Type B pancreatic cell (in vitro differentiated cells): ENCODE data around the gene TMIE. TPM values are rescaled to one million over a fixed set of nuclear protein-coding genes. Genes with fewer than 3 reads are reported as not detected.

Source experiments
- DNase-seq: peaks from one replicate; pipeline ENCODE4 v3.0.0; 2021; ENCODE audit warnings: mixed read lengths; ENCODE audit not compliant: unreplicated experiment; ENCODE audit errors: extremely low spot score
- H3K27ac Mint-ChIP-seq: 2 replicates; pipeline ENCODE4 v1.8.0; 2021; ENCODE audit warnings: mild to moderate bottlenecking, mixed read lengths
- H3K27me3 Mint-ChIP-seq: 2 replicates; pipeline ENCODE4 v1.8.0; 2021; ENCODE audit warnings: mixed read lengths
- H3K36me3 Mint-ChIP-seq: 2 replicates; pipeline ENCODE4 v1.8.0; 2021; ENCODE audit warnings: mixed read lengths
- H3K4me1 Mint-ChIP-seq: one replicate; pipeline ENCODE4 v1.8.0; 2021; ENCODE audit warnings: mixed read lengths; ENCODE audit not compliant: unreplicated experiment
- H3K4me3 Mint-ChIP-seq: 2 replicates; pipeline ENCODE4 v1.8.0; 2021; ENCODE audit warnings: mild to moderate bottlenecking, mixed read lengths
- H3K9me3 Mint-ChIP-seq: 2 replicates; pipeline ENCODE4 v1.8.0; 2021; ENCODE audit warnings: mixed read lengths
- total RNA-seq: library from RNA; stranded (reverse); gene quantifications from 2 replicates; pipeline ENCODE4 v1.2.1, GENCODE V29; 2021; ENCODE audit warnings: low replicate concordance
- TF ChIP-seq, protein P1 (sequence below): fragments of 200-600 bp; sonication (generic); conservative IDR thresholded peaks from 2 replicates; pipeline ENCODE4 v1.5.0; 2021; ENCODE audit warnings: antibody characterized with exemption, mild to moderate bottlenecking

Gene TMIE
- total RNA-seq, 1 donor from 2014 or later = 0.48 TPM

DNA sequence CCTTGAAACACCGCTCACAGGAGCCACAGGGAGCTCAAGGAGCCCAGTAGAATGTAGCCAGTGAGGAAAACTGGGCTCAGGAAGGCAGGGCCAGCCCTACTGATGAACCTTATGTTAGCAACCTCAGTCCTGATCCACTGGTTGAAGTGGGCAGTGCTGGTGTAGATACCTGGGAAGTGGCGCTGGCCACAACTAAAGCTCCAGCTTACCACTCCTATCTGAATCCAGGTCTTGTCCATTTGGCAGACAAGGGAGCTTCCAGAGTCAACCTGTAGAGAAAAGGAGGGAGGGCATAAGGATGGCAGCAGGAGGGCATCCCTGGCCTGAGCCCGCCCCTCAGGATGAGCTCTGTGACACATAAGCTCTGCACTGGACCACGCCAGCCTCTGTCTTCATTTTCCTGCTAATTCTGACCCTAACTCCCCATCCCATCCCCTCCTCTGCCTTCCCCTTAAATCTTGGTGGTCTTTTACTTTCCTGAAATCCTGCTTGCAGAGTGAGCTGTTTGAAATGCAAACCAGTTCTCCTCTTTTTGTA, 18.6 kb downstream of the TMIE start:
- Mint-ChIP-seq H3K27ac (no peak overlapping the region), H3K9me3 (peaks cover 5% of the 10 kb centered on the region), H3K4me1 (no peaks in the 10 kb centered on the region), H3K27me3 (peaks cover 7% of the 10 kb centered on the region), H3K36me3 (no peaks in the 10 kb centered on the region), H3K4me3 (no peak overlapping the region)
- DNase-seq = peak; percentile 42
- TF ChIP-seq, protein P1, sequence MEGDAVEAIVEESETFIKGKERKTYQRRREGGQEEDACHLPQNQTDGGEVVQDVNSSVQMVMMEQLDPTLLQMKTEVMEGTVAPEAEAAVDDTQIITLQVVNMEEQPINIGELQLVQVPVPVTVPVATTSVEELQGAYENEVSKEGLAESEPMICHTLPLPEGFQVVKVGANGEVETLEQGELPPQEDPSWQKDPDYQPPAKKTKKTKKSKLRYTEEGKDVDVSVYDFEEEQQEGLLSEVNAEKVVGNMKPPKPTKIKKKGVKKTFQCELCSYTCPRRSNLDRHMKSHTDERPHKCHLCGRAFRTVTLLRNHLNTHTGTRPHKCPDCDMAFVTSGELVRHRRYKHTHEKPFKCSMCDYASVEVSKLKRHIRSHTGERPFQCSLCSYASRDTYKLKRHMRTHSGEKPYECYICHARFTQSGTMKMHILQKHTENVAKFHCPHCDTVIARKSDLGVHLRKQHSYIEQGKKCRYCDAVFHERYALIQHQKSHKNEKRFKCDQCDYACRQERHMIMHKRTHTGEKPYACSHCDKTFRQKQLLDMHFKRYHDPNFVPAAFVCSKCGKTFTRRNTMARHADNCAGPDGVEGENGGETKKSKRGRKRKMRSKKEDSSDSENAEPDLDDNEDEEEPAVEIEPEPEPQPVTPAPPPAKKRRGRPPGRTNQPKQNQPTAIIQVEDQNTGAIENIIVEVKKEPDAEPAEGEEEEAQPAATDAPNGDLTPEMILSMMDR = no peak

DNA sequence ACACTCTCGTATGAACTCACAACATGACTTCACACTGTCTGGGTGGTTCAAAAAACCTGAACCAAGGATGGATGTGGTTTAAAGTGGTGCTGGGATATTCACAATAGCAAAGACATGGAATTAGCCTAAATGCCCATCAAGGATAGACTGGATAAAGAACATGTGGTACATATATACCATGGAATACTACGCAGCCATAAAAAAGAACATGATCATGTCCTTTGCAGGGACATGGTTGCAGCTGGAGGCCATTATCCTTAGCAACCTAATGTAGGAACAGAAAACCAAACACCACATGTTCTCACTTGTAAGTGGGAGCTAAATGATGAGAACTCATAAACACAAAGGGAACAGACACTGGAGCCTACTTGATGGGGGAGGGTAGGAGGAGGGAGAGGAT, 19.8 kb downstream of the TMIE start:
- Mint-ChIP-seq H3K27me3 (peaks cover 4% of the 10 kb centered on the region), H3K27ac (no peak overlapping the region), H3K4me3 (no peak overlapping the region), H3K9me3 (peaks cover 5% of the 10 kb centered on the region), H3K4me1 (peaks cover 5% of the 10 kb centered on the region), H3K36me3 (no peaks in the 10 kb centered on the region)
- no peak for DNase-seq
- TF ChIP-seq, protein P1 = no peak

DNA sequence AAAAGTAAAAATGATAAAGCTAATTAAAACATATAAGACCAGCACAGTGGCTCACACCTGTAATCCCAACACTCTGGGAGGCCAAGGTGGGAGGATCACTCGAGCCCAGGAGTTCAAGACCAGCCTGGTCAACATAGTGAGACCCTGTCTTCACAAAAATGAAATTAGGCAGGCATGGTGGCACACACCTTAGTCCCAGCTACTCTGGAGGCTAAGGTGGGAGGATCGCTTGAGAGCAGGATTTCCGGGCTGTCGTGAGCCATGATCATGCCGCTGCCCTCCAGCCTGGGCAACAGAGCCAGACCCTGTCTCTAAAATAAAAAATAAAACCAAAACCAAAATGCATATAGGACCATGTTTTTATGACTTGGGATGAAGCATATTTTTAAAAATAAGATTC, 21.3 kb downstream of the TMIE start:
- DNase-seq = no peak
- Mint-ChIP-seq H3K4me1 (peaks cover 11% of the 10 kb centered on the region), H3K4me3 (no peak overlapping the region), H3K36me3 (no peaks in the 10 kb centered on the region), H3K27me3 (peaks cover 3% of the 10 kb centered on the region), H3K27ac (no peak overlapping the region), H3K9me3 (peaks cover 5% of the 10 kb centered on the region)
- TF ChIP-seq, protein P1 = no peak

DNA sequence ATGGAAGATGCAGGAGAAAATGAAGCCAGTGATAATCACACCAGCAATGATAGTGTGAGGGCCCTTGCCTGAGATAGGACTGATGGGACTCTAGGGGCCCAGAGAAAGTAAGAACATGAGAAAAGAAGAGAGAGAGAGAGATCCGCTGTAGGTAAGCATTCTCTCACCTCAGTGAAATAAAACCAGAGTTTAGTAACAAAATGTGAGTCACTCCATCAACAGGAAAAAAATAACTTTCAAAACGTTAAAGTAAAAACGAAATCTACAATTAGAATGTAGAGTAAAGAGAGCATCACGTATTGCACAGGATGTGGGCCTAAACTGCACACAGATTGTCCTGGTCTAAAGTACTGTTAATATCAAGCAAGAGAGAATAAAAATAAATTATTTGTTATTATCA, 23.2 kb downstream of the TMIE start:
- no peak for DNase-seq
- peaks cover 5% of the 10 kb centered on the region for H3K9me3 Mint-ChIP-seq
- no peak overlapping the region for H3K4me3 Mint-ChIP-seq
- no peak overlapping the region for H3K27ac Mint-ChIP-seq
- H3K27me3 Mint-ChIP-seq = no peaks in the 10 kb centered on the region
- H3K36me3 Mint-ChIP-seq = no peaks in the 10 kb centered on the region
- H3K4me1 Mint-ChIP-seq = peaks cover 11% of the 10 kb centered on the region
- TF ChIP-seq, protein P1 = no peak

DNA sequence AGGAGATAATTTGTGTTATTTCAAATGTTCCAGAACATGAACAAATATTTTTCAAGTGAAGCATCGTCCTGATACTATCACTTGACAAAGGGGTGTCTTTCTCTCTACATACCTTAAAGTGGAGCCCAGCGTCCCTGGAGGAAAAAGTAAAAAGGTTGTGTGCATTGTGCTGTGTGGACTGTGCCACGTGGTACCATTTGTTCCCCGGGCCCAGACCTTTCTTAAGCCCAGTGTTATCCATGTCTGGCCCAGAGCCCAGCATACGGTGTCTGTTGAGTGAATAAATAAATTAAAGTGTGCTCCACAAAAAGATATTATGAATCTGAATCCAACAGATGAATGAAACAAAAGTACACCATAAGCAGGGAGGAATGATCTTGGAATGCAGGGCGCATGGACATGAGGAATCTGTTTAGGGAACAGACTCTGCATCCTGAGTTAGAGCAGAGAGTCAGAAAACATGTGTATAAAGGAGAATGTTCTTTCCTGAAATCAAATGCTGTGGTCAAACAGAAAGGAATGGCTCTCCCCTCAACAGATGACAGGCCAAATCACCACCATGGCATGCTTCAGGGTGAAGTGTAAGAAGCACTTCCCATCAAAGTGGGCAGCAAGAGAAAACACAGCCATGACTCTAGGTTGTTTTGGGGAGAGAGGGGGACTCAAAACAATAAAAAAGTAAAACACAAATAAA, 24.6 kb downstream of the TMIE start:
- DNase-seq = no peak
- Mint-ChIP-seq H3K27ac (no peak overlapping the region), H3K36me3 (no peaks in the 10 kb centered on the region), H3K4me1 (peaks cover 11% of the 10 kb centered on the region), H3K9me3 (peaks cover 4% of the 10 kb centered on the region), H3K27me3 (no peaks in the 10 kb centered on the region), H3K4me3 (no peak overlapping the region)
- TF ChIP-seq, protein P1 = no peak
